IPS-11a (cell line): ENCODE data around the gene SEC11C.

ENCODE experiments used
- H3K4me3 ChIP-seq: one replicate; pipeline ENCODE4 v1.5.1; 2013; ENCODE audit warnings: low read depth, low read length, control low read depth

The SEC11C gene

DNA sequence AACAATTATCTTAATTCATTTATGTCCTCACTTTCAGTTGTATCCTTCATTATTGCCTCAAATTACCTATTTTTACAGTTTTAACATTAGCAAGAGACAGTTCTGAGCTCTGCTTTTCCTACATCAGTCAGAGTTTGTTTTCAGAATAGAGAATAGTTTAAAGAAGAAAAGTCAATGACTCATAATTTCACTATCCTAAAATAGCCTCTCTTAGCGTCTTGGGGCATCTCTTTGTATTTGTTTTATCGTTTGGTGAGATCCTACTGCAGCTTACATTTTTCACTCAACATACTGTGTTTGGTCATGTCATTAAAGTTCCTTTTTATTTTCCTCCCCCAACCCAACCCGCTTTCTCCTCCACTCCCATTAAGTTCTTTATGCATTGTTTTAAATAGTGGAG is 3.8 kb downstream of the SEC11C start:
- H3K4me3 ChIP-seq, result no peak overlapping the region

DNA sequence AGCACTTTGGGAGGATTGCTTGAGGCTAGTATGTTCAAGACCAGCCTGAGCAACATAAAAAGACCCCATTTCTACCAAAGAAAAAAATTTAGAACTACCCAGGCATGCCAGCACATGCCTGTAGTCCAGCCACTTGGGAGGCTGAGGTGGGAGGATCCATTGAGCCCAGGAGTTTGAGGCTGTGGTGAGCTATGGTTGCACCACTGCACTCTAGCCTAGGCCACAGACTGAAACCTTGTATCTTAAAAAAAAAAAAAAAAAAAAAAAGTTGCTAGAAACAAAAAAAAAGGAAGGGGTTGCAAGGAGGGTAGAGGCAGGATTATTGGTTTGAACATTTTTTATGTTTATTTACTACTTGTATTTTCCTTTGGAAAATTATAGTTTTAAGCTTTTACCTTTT is 4.8 kb downstream of the SEC11C start:
- no peak overlapping the region for H3K4me3 ChIP-seq

DNA sequence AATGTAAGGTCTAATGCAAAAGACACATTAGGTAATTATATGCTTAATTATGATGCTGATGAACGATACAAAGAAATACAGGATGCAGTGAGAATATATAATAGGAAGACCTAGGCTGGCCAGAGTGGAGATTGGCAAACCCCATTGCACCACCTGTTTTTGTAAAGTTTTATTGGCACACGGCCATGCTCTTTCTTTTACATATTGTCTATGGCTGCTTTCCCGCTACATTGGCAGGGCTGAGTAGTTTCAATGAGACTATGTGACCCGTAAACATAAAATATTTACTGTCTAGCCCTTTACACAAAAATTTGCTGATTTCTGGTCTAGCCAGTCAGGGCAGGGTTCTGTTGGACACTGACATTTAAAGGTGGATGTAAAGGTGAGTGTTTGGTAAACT is 5.4 kb downstream of the SEC11C start:
- no peak overlapping the region for H3K4me3 ChIP-seq

DNA sequence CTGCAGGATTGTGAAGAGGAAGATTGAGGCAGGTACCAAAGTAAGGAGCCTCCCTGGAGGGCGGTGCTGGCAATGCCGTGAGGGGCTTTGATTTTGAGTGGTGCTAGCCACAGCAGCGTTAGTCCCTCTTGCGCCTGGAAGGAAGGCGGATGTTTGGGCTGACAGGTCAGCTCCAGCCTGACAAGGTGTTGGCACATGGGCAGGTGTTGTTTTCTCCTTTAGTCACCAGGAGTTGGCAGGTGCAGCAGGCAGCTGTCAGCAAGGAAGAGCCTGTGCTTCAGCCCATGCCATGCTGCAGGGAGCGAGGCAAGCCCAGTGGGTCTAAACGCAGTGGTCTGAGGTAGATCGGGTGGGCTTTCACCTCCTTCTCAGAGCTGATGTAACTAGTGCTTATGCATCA is 8.5 kb downstream of the SEC11C start:
- no peak overlapping the region for H3K4me3 ChIP-seq

DNA sequence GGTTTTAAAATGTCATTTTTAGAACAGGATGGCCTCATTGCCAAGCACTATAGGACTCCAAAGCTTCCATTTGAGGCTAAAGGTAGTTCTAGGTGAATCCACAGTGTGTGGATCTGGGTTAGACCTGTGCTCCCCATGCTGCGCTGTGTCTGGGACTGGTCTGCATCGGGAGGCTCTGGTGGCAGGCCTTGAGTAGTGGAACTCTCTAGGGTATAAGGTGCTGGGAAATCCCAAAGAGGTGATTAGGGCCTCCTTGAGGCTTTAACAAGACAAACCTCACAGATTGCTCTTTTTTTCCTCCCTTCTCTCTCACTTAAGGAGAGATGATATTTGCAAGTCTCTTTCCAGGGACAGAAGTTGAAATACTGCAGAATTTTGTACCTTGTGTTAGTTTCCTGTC is 9.3 kb downstream of the SEC11C start:
- no peak overlapping the region for H3K4me3 ChIP-seq

DNA sequence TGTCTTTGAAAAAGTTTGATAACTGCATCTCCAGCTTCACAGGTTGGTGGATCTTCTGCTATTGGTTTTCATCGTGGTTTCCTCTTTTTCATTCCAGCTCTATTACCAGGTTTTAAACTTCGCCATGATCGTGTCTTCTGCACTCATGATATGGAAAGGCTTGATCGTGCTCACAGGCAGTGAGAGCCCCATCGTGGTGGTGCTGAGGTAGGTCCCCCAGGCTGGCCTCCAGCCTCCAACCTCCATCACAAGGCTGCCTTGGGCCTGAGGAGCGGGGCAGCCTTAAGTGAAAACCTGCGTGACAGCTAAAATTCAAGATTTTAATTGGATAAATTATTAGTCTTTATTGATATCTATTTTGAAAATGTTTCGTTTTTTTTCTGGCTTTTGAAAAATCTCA is 9.7 kb downstream of the SEC11C start:
- H3K4me3 ChIP-seq, result no peak overlapping the region

DNA sequence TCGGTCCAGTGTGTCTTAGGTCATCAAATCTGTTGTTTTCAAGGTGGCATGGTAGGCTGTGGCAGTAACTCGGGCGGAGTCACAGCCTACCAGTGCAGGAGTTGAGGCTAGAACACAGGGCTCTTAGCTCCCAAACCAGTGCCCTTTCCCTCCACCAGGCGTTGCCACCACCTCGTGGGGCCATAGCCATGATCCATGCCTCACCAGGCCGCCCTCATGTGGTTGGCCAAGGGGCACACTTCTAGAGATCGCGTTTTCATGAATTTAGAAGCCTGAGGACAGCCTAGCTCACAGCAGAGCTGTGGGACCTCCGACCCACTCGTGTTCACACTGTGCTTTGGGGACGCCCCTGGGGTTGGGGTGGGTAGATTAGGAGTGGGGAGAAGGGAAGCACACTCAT is 10.6 kb downstream of the SEC11C start:
- no peak overlapping the region for H3K4me3 ChIP-seq

DNA sequence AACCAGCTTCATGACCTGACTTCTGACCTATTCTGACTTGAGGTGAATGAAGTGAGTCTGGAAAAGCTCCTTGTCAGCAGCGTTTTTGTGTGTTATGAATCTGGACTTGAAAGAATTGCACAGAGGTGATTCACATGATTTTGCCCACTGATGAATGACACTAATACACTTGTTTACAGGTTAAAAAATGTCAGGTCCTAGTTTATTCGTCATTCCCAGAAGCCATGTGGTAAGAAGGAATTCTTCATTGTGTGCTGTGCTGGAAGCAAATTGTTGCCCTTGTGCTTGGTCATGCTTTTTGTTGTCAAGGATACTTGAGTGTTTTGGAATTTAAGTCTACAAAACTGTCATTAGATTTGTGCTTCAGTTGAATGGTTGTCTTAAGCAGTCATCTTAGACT is 15.5 kb downstream of the SEC11C start:
- H3K4me3 ChIP-seq, result no peak overlapping the region

DNA sequence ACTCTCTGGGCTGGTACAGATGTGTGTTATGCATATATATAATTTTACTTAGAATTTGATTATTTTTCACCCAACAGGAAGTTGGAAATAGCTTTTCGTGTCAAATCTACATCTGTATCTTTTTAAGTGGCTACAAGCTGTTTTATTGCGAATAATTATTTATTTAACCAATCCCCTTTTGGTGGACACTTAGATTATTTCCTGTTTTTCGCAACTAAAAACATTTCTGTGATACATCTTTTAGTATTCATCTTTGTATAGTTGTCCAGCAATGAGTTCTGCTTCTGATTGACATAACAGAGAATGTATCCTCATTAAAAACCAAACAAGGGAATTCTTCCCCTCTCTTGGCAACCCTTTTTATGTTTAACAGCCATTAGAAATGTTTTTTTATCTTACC is 16.6 kb downstream of the SEC11C start:
- H3K4me3 ChIP-seq, result no peak overlapping the region

DNA sequence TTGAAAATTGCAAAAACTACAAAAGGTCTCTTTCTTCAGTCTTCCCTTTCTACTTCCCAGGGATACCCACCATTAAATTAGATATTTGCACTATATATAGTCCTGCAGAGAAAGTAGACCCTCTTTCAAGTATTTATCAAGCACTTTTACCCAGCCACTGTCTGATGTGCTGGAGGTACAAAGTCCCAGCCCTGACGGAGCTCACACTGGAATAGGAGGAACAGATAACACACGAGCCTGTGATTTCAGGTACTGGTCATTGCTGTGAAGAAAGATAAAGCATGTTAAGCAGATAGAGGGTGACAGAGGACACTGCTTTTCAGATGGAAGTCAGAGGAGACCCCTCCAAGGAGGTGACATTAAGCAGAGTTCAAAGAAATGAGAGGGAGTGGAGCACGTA is 19.6 kb downstream of the SEC11C start:
- H3K4me3 ChIP-seq, result no peak overlapping the region

DNA sequence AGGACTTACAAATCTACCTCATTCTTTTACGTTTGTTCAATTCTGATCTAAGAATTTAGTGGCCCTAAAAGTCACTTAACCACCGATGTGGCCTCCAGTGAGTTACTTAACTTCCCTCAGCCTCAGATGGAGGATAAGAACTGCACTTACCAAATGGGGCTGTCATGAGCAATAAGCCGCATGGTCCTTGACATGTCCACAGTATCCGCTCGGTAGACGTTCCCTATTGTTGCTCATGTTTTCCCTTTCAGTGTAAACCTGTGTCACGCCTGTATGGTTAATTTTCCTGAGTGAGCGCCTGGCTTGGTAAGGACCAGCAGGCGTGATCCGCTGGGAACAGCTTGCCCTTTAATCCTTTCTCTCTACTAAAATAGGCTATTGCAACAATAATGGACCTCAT is 20.3 kb downstream of the SEC11C start:
- H3K4me3 ChIP-seq, result no peak overlapping the region

DNA sequence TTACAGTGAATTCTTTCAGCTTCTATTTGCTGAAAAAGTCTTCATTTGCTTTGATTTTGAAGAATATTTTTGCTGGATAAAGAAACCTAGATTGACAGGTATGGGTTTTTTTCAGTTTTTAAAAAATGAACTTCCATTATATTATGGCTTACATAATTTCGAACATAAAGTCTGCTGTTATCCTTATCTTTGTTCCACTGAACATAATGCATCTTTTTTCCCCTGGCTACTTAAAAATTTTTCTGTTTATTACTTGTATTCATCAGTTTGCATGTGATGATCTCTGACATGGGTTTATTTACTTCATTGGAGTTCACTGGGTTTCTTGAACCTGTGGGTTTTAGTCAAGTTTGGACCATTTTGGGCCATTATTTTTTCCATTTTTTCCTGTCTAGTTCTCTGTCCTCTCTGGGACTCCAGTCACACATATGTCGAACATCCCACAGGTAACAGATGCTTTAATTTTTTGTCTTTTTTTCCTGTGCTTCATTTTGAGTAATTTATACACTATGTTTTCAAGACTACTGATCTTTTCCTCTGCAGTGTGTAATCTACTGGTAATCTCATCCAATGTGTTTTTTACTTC is 33.1 kb downstream of the SEC11C start:
- H3K4me3 ChIP-seq, result no peak overlapping the region

DNA sequence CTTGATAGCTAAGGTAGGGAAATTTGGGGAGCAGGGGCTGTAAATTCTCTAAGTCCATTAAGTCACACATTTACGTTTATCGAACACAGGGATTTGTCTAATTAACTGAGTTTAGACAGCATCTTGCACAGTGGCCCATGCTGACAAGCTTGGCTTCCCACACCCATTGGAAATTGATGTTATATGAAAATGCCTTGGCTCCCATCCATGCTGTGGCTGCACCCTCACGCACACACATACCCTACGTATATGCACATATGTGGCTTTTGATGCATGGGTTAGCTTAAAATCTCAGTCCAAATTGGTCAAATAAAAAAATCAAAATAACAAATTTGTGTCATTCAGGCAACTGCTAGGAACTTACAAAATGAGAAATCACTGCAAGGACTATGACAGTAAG is 37.8 kb downstream of the SEC11C start:
- no peak overlapping the region for H3K4me3 ChIP-seq

DNA sequence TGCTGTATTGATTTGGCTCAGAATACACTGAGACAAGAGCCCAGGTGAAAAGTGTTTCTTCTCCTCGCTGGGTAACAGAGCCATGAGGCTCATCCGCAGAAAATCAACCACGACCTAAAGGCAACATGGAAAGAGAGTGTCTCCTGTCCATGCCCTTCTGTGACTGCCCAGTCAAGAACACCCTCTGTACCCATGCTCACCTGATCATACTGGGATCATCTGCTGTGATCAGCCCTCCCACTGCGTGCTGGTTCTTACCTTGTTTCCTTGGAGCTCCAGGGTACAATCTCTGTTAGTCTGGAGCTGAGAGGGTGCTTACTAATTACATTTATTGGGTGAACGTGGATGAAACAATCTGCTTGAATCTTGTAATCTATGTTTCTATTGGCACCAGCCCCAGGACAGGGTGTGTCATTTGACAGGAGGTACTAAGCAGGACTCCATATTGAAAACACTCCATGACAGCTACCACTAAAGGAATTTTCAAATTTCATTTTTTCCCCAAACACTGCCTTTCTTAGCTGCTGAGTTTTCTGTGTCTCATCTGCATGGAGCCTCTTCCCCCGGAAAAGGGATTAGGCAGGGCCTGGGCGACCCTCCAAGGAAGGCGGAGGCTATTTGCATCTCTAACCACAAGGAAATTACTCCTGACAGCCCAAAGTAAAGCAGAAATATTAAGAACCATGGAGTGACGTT is 40.6 kb downstream of the SEC11C start:
- no peak overlapping the region for H3K4me3 ChIP-seq

DNA sequence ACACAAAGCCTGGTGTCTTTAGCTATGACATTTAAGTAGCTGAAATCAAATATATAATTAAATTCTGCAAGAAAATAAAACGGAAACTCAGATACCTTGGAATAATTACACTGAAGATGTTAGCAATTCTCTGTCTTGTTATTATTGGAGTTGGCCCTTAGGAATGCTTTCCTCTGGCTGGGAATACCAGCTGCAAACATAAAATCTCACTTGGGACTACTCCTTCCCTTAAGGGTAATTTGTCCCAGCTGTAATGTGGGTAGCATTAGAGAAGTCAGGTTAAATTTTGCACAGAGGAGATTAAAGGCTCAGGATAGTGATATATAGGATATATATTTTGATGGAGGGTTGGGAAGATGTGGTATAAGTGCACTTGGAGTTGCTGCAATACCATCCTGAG is 43.0 kb downstream of the SEC11C start:
- no peak overlapping the region for H3K4me3 ChIP-seq

DNA sequence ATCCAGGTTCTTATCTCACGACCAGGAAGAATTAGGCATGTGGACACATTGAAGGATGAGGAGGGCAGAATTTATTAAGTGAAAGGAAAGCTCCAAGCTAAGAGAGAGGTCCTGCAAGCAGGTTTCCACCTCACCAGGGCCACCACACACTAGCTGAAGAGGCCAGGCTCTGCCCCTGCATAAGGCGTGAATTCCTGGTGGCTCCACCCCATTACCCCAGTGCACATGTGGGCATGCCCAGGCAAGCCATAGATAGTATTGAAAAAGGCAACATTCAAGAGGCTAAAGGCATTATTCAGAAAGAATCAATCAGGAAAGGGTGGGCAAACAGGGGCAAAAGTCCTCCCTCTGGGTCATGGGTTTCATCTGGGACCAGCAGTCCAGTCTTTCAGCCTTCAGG is 49.3 kb downstream of the SEC11C start:
- H3K4me3 ChIP-seq, result no peak overlapping the region

DNA sequence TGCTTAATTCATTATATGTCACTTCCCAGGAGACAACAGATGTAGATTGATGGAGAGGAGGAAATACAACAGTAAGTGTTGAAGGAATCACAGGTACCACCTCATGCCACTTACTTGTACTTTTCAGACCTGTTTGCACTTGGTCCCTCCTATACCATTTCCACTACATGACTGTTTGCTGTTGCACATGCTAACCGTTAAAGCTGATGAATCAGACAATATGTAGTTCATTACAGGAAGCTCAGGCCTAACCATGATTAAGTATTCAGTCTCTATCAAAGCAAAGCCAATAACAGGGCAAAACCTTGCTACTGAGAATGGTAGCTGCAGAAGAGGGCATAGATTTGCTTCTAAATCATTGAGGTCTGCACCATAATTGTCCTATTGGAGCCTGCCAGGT is 50.1 kb downstream of the SEC11C start:
- no peak overlapping the region for H3K4me3 ChIP-seq

DNA sequence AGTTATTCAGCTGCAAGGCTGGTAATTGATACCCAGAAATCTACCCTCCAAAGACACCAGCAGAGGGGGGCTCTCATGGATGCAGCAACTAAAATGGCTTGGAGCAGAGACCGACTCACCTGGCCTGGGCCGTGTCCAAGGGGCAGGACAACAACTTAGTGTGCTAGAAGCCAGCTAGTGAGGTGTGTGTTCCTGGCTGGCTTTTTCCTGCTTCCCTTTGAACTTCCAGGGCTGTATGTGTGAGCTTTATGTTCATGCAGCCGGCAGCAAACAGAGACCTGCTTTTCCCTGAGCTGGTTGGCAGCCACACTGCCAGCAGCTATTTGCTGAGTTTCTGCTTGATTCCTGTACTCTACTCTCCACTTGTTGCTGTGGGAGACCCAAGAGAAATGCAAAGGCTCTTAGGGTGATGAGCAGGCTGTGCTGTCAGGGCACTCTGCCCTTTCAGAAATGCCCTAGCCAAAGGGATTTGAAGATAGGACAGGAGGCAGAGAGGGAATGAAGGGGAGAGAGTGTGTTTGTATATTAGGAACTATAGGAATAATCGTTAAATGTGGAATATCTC is 56.6 kb downstream of the SEC11C start:
- no peak overlapping the region for H3K4me3 ChIP-seq

DNA sequence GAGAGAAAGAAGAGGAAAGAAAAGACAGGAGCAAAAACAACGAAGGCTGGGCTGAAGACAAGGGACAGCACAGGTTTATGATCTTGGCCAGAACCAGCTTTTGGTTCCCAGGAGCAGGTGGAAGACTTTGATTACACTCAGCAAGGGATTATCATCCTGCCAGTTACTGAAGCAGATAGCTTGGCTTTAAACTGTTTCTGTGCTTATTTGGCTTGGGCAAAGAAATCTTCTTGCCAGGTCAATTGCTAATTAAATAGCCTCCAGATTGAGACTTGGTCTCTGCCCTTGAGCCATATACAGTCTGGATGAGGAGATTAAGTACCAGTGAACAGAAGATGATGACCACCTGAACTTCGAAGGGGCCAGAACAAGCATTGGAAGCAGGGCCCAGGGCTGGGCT is 58.0 kb downstream of the SEC11C start:
- no peak overlapping the region for H3K4me3 ChIP-seq

DNA sequence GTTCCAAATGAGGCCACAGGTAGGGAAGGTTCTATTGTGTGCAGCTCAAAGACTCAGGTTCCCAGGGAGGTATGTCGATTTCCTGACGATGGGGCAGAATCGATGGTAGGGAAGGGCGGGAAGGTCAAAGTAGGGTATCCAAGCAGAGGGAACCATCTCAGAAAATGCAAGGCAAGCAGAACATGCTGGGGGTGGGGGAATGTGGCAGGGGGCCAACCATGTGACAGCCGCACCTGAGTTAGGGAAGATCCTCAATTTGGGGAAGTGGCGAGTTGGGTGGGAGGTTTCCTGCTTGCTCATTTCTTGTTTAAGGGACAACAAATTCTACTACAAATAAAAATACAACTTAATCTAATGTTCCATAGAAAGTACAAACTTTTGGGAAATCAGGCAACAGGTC is 58.5 kb downstream of the SEC11C start:
- no peak overlapping the region for H3K4me3 ChIP-seq

DNA sequence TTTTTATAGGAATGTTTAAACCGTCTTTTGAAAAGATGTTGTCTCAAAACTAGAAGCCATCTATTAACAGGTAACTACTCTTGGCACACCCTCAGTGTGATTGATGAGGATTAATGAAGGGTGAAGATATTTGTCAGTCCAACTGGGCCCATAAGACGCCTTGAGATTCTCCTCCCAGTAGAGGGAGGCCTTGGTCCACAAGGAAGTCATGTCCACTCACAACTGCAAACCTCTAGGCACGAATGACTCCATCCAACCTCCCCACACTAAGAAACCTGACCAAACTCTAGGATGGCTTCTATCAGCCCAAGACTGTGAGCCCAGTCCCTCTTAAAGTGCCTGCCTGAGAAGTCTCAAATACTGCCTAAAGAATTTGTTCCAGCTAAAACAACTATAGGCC is 61.1 kb downstream of the SEC11C start:
- H3K4me3 ChIP-seq, result no peak overlapping the region

DNA sequence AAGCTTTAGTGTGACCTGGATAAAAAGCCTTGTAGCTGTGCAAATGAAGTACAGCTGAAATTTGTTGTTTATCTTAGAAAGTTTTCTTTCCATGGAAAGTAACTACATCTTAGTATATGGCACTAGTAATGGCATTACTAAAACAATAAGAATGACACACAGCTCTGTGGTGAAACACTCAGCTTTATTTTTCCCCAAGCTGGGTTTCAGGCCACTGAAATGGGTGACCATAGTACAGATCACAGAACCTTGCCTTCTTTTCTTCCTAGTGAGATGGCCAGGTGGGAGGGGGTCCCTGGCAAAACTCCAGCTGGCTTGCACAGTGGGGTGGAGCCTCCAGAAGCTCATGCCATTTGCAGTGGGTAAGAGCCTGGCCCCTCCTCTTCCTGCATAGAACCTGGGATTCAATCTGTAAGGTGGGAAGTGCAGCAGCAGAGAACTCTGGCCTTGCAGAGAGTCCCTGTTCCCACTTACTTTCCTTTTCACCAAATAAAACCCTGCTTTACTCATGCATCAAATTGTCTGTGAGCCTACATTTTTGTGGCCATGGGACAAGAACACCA is 62.7 kb downstream of the SEC11C start:
- no peak overlapping the region for H3K4me3 ChIP-seq

DNA sequence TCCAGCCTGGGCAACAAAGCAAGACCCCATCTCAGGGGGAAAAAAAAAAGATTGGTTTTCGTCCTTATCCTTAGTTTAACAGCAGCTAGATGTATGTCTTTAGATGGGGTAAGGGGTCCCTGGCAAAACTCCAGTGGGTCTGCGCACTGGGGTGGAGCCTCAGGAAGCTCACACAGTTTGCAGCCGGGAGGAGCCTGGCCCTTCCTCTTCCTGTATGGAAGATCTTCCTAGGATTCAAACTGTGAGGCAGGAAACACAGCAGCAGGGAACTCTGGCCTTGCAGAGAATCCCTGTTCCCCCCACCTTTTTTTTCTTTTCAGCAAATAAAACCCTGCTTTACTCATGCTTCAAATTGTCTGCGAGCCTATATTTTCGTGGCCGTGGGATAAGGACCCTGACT is 67.8 kb downstream of the SEC11C start:
- H3K4me3 ChIP-seq, result no peak overlapping the region
